Measurements from ENCODE around the gene IMPA2. TPM values are rescaled to one million over a fixed set of nuclear protein-coding genes. Genes with fewer than 3 reads are reported as not detected.

Gene IMPA2
- total and polyA plus RNA-seq, 2 of the 13 experiments (the other 11 are each of a cell fraction or from before 2014, with no cell fraction given): 37.8 to 71.8 TPM

- TF ChIP-seq THAP7 (CRISPR knock-in tag; IDR thresholded peaks at IDR 0.05) (no peak), FLYWCH1 (CRISPR knock-in tag; IDR thresholded peaks at IDR 0.05) (no peak), YEATS4 (CRISPR knock-in tag; IDR thresholded peaks at IDR 0.05; ENCODE audit: borderline replicate concordance) (no peak), PRPF4 (IDR thresholded peaks at IDR 0.05; ENCODE audit: low read depth, low read length, poor library complexity, severe bottlenecking) (no peak), HMG20B (CRISPR knock-in tag; conservative IDR thresholded peaks at IDR 0.05) (0 out of 2 replicates have a peak, but pooled peaks have one; percentile 25), SIX1 (CRISPR knock-in tag; IDR thresholded peaks at IDR 0.05; ENCODE audit: borderline replicate concordance) (no peak), GLMP (CRISPR knock-in tag; IDR thresholded peaks at IDR 0.05; ENCODE audit: borderline replicate concordance) (no peak), ATF4 (CRISPR knock-in tag; IDR thresholded peaks at IDR 0.05) (peak in 1 of 2 experiments; percentile 80; a peak in 2 of 4 replicates), ZFP36L1 (CRISPR knock-in tag; IDR thresholded peaks at IDR 0.05) (no peak), FOXC1 (CRISPR knock-in tag; IDR thresholded peaks at IDR 0.05; ENCODE audit: borderline replicate concordance) (no peak), ZNF713 (CRISPR knock-in tag; IDR thresholded peaks at IDR 0.05) (no peak), TFE3 (CRISPR knock-in tag; IDR thresholded peaks at IDR 0.05) (no peak), ARNTL (CRISPR knock-in tag; IDR thresholded peaks at IDR 0.05) (no peak), ELK4 (CRISPR knock-in tag; IDR thresholded peaks at IDR 0.05; ENCODE audit: borderline replicate concordance) (no peak), ZNF841 (CRISPR knock-in tag; IDR thresholded peaks at IDR 0.05; ENCODE audit: borderline replicate concordance) (no peak), ZBTB33 (CRISPR knock-in tag; IDR thresholded peaks at IDR 0.05) (peak; percentile 7; the same call in 1 of the 2 replicates), ZNF362 (CRISPR knock-in tag; IDR thresholded peaks at IDR 0.05; ENCODE audit: borderline replicate concordance) (0 out of 2 replicates have a peak, but pooled peaks have one; percentile 12), ZMYM3 (CRISPR knock-in tag; IDR thresholded peaks at IDR 0.05) (no peak)
Observed at GRCh38 chr18:11994336-11994702, 13.0 kb downstream of the IMPA2 start (continued).

All from HepG2 (cell line).